Liver (tissue), 3 donors: ENCODE results near the gene PRDM12.

Experiments
- GABPA ChIP-seq, 2 donors: IDR thresholded peaks in 1 of 2; conservative IDR thresholded peaks in 1 of 2; 2 replicates each; pipeline ENCODE4 v1.6.1; 2016; ENCODE audit warnings: antibody characterized with exemption in 2 of 2, mild to moderate bottlenecking in 1 of 2, moderate library complexity in 1 of 2
- MAX ChIP-seq: IDR thresholded peaks from 2 replicates; pipeline ENCODE4 v1.6.1; 2016; ENCODE audit warnings: antibody characterized with exemption
- RAD21 ChIP-seq, 2 donors: IDR thresholded peaks; 2 replicates each; pipeline ENCODE4 v1.6.1; 2016; ENCODE audit warnings: antibody characterized with exemption in 2 of 2, mild to moderate bottlenecking in 2 of 2
- TAF1 ChIP-seq: conservative IDR thresholded peaks from 2 replicates; pipeline ENCODE4 v1.6.1; 2016; ENCODE audit warnings: antibody characterized with exemption, mild to moderate bottlenecking
- TF ChIP-seq, protein P1 (sequence below): fragments of 150-350 bp; IDR thresholded peaks from 2 replicates; pipeline ENCODE4 v1.5.1; 2017; ENCODE audit warnings: improper control_type of control experiment, low read depth, low read length; ENCODE audit not compliant: missing input control
- TF ChIP-seq, protein P2 (sequence below): IDR thresholded peaks from 2 replicates; pipeline ENCODE4 v1.6.1; 2016; ENCODE audit warnings: antibody characterized with exemption
- TF ChIP-seq, protein P3 (sequence below): IDR thresholded peaks from 2 replicates; pipeline ENCODE4 v1.6.1; 2016; ENCODE audit warnings: antibody characterized with exemption, mild to moderate bottlenecking
- donor health status: healthy.
- donor health status: healthy.

GRCh38 chr9:130693101-130693425 is 28.7 kb downstream of the PRDM12 start:
- TF ChIP-seq, protein P1, sequence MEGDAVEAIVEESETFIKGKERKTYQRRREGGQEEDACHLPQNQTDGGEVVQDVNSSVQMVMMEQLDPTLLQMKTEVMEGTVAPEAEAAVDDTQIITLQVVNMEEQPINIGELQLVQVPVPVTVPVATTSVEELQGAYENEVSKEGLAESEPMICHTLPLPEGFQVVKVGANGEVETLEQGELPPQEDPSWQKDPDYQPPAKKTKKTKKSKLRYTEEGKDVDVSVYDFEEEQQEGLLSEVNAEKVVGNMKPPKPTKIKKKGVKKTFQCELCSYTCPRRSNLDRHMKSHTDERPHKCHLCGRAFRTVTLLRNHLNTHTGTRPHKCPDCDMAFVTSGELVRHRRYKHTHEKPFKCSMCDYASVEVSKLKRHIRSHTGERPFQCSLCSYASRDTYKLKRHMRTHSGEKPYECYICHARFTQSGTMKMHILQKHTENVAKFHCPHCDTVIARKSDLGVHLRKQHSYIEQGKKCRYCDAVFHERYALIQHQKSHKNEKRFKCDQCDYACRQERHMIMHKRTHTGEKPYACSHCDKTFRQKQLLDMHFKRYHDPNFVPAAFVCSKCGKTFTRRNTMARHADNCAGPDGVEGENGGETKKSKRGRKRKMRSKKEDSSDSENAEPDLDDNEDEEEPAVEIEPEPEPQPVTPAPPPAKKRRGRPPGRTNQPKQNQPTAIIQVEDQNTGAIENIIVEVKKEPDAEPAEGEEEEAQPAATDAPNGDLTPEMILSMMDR = no peak
- TF ChIP-seq MAX = no peak
- TF ChIP-seq, protein P2, sequence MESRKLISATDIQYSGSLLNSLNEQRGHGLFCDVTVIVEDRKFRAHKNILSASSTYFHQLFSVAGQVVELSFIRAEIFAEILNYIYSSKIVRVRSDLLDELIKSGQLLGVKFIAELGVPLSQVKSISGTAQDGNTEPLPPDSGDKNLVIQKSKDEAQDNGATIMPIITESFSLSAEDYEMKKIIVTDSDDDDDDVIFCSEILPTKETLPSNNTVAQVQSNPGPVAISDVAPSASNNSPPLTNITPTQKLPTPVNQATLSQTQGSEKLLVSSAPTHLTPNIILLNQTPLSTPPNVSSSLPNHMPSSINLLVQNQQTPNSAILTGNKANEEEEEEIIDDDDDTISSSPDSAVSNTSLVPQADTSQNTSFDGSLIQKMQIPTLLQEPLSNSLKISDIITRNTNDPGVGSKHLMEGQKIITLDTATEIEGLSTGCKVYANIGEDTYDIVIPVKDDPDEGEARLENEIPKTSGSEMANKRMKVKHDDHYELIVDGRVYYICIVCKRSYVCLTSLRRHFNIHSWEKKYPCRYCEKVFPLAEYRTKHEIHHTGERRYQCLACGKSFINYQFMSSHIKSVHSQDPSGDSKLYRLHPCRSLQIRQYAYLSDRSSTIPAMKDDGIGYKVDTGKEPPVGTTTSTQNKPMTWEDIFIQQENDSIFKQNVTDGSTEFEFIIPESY = no peak
- TF ChIP-seq RAD21 (IDR thresholded peaks at IDR 0.05) = no peak
- TF ChIP-seq GABPA (IDR thresholded peaks at IDR 0.05 in 1 of 2, conservative IDR thresholded peaks at IDR 0.05 in 1 of 2) = no peak
- TF ChIP-seq TAF1 = no peak
- TF ChIP-seq, protein P3, sequence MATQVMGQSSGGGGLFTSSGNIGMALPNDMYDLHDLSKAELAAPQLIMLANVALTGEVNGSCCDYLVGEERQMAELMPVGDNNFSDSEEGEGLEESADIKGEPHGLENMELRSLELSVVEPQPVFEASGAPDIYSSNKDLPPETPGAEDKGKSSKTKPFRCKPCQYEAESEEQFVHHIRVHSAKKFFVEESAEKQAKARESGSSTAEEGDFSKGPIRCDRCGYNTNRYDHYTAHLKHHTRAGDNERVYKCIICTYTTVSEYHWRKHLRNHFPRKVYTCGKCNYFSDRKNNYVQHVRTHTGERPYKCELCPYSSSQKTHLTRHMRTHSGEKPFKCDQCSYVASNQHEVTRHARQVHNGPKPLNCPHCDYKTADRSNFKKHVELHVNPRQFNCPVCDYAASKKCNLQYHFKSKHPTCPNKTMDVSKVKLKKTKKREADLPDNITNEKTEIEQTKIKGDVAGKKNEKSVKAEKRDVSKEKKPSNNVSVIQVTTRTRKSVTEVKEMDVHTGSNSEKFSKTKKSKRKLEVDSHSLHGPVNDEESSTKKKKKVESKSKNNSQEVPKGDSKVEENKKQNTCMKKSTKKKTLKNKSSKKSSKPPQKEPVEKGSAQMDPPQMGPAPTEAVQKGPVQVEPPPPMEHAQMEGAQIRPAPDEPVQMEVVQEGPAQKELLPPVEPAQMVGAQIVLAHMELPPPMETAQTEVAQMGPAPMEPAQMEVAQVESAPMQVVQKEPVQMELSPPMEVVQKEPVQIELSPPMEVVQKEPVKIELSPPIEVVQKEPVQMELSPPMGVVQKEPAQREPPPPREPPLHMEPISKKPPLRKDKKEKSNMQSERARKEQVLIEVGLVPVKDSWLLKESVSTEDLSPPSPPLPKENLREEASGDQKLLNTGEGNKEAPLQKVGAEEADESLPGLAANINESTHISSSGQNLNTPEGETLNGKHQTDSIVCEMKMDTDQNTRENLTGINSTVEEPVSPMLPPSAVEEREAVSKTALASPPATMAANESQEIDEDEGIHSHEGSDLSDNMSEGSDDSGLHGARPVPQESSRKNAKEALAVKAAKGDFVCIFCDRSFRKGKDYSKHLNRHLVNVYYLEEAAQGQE = no peak
